GM12891 (cell line): ENCODE data around the gene WDR46. TPM values are rescaled to one million over a fixed set of nuclear protein-coding genes. Genes with fewer than 3 reads are reported as not detected.
A peak's percentile ranks its signal among the peaks of the same experiment; 100 is the strongest.

Experiments
- DNase-seq: peaks from one replicate; pipeline ENCODE4 v3.0.0; 2011; ENCODE audit warnings: low spot score; ENCODE audit not compliant: insufficient read length
- FAIRE-seq: peaks from 2 replicates; lab custom pipeline; 2011; peaks lifted over from hg19 to GRCh38; lab: Jason Lieb, UNC
- PAX5 ChIP-seq: IDR thresholded peaks from 2 replicates; pipeline ENCODE4 v1.6.1; 2011; ENCODE audit warnings: low read length, moderate library complexity, mild to moderate bottlenecking; ENCODE audit not compliant: insufficient read depth, severe bottlenecking
- POLR2A ChIP-seq: IDR thresholded peaks from 2 replicates; pipeline ENCODE4 v1.6.1; 2011; ENCODE audit warnings: low read depth, low read length, control low read depth
- POLR2AphosphoS5 ChIP-seq: IDR thresholded peaks from 2 replicates; pipeline ENCODE4 v1.6.1; 2011; ENCODE audit warnings: low read depth, low read length, control low read depth
- POU2F2 ChIP-seq: IDR thresholded peaks from 2 replicates; pipeline ENCODE4 v1.6.1; 2011; ENCODE audit warnings: low read depth, mild to moderate bottlenecking, control low read depth, low read length, moderate library complexity
- SPI1 ChIP-seq: IDR thresholded peaks from 2 replicates; pipeline ENCODE4 v1.6.1; 2011; ENCODE audit warnings: low read depth, low read length, control low read depth
- TAF1 ChIP-seq: IDR thresholded peaks from 2 replicates; pipeline ENCODE4 v1.6.1; 2011; ENCODE audit warnings: low read depth, low read length, control low read depth
- polyA plus RNA-seq: library from polyadenylated mRNA; unstranded; fragments of >200 nt; gene quantifications from one replicate; pipeline ENCODE4 v1.2.1, GENCODE V29; 2012; ENCODE audit warnings: low read depth, missing spikeins, inconsistent platforms; ENCODE audit not compliant: missing spikeins

The WDR46 gene, protein sequence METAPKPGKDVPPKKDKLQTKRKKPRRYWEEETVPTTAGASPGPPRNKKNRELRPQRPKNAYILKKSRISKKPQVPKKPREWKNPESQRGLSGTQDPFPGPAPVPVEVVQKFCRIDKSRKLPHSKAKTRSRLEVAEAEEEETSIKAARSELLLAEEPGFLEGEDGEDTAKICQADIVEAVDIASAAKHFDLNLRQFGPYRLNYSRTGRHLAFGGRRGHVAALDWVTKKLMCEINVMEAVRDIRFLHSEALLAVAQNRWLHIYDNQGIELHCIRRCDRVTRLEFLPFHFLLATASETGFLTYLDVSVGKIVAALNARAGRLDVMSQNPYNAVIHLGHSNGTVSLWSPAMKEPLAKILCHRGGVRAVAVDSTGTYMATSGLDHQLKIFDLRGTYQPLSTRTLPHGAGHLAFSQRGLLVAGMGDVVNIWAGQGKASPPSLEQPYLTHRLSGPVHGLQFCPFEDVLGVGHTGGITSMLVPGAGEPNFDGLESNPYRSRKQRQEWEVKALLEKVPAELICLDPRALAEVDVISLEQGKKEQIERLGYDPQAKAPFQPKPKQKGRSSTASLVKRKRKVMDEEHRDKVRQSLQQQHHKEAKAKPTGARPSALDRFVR
- polyA plus RNA-seq: 47.4 TPM

- peak; percentile 90 for FAIRE-seq
- peak; percentile 90 for DNase-seq
- peak; percentile 56 for TF ChIP-seq TAF1
- TF ChIP-seq PAX5: no peak
- TF ChIP-seq SPI1: no peak
- peak; percentile 63 for TF ChIP-seq POLR2AphosphoS5
- 0 out of 2 replicates have a peak, but pooled peaks have one; percentile 17 for TF ChIP-seq POU2F2
- TF ChIP-seq POLR2A: peak; percentile 59
Measured at GRCh38 chr6:33288921-33289783, at the start of gene WDR46, which contains the start of gene PFDN6. TSS of gene WDR46 (minus strand) at chr6:33289239. CDS start at chr6:33289170, 69 bp downstream. TSS of gene PFDN6 (plus strand) at chr6:33289601. CDS start at chr6:33289857, 256 bp downstream.

- FAIRE-seq (no peak), DNase-seq (no peak)
- no peak for TF ChIP-seq PAX5
- TF ChIP-seq POLR2AphosphoS5: no peak
- no peak for TF ChIP-seq POU2F2
- no peak for TF ChIP-seq SPI1
- TF ChIP-seq TAF1: no peak
- no peak for TF ChIP-seq POLR2A
Measured at GRCh38 chr6:33336495-33336894, 47.5 kb upstream of the WDR46 start.

- DNase-seq (no peak), FAIRE-seq (no peak)
- TF ChIP-seq SPI1 (peak; percentile 57), POLR2AphosphoS5 (no peak)
Measured at GRCh38 chr6:33335916-33336315, 46.9 kb upstream of the WDR46 start.

GRCh38 chr6:33333666-33334065 is 44.6 kb upstream of the WDR46 start:
- FAIRE-seq: no peak
- TF ChIP-seq SPI1 (no peak), POLR2AphosphoS5 (no peak), POU2F2 (no peak), TAF1 (no peak), POLR2A (no peak), PAX5 (no peak)

GRCh38 chr6:33330736-33331135 is 41.7 kb upstream of the WDR46 start:
- no peak for TF ChIP-seq POLR2AphosphoS5
- DNase-seq (no peak), FAIRE-seq (no peak)

More at GRCh38 chr6:33333666-33334065, 44.6 kb upstream of the WDR46 start:
- no peak for DNase-seq

DNA sequence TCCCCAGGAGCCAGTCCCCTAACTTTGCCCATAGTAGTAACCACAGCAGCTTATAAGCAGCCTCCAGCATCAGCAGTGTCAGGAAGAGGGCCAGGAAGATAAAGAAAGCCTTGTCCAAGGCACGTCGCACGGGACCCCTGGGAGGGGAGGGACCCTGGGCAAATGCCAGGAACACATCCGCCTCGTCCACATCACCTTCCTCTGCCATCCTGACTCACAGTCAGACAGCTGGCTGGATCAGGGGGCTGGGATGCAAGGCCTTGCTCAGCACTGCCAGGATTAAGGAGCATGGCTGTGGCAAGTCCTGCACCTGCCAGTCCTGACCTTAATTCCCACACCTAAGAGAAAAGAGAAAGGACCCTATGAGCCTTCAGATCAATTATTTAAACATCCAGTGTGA is 40.0 kb upstream of the WDR46 start:
- DNase-seq: no peak
- no peak for TF ChIP-seq PAX5
- no peak for FAIRE-seq

- FAIRE-seq (no peak), DNase-seq (no peak)
- no peak for TF ChIP-seq POLR2AphosphoS5
- TF ChIP-seq SPI1: peak; percentile 81
- TF ChIP-seq POU2F2: no peak
- no peak for TF ChIP-seq POLR2A
- TF ChIP-seq PAX5: no peak
Measured at GRCh38 chr6:33324125-33324524, 35.1 kb upstream of the WDR46 start.

DNA sequence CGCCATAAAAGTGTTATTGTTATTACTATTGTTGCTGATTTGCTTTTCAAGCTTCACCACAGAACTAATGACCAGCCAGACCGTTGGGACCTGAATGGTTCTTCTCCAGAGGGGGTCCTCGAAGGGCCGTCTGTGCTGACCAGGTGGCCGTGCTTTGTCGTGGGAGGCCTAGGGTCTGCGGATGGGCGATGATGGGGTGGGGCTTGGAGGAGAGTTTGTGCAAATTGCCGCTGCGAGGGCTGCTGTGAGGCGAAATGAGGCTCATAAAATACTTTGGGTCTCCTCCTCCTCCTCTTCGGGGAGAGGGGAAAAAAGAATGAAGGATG is 34.5 kb upstream of the WDR46 start:
- no peak for FAIRE-seq
- no peak for DNase-seq
- TF ChIP-seq POLR2A (no peak), TAF1 (no peak), SPI1 (no peak), PAX5 (no peak), POLR2AphosphoS5 (no peak), POU2F2 (no peak)

- no peak for TF ChIP-seq TAF1
- no peak for TF ChIP-seq POLR2A
- TF ChIP-seq SPI1: no peak
- TF ChIP-seq POU2F2: no peak
- no peak for TF ChIP-seq POLR2AphosphoS5
- no peak for TF ChIP-seq PAX5
Measured at GRCh38 chr6:33321227-33321626, 32.2 kb upstream of the WDR46 start.

More at GRCh38 chr6:33321227-33321626, 32.2 kb upstream of the WDR46 start:
- no peak for DNase-seq
- FAIRE-seq: no peak
